ENCODE measurements around the gene MXD4.
"Not testable (repeated sequence)": the region's sequence is repeated elsewhere in the genome, so short reads cannot be mapped to it uniquely, and the experiment has no call there.

MXD4 gene

DNA sequence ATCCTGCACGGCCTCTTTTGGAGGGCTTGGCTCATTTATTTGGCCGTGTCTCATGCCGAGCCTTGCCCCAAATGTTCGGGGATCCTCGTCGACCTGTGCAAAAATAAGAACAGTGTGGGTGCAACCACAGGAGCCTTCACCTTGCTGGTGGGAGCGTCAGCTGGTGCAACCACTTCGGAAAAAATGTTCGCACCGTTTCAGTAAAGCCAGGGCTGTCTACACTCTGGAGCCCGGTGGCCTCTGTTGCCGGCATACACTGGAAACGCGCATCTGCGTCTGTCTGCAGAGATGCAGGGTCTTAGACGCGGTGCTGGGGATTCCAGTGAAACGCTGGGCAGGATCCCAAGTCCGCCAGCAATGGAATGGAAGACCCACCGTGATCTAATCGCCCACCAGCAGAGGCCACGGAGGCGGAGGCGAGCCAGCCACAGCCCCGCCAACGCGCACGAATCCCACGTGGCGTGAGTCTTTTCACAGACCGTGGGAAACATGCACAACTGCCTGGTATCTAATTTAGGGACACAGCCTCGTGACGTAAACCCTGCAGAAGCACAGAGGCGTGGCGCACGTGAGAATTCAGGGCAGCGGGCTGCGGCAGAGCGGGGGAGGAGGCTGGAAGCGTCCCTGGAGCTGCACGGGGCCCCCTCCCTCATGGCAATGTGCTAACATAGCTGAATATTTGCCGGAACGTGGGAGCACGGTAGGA, 13.8 kb upstream of the MXD4 start:
- DNase-seq (ENCODE audit: low spot score), result no peak

- not testable (repeated sequence) for DNase-seq (ENCODE audit: low spot score)
These were observed 13.1 kb upstream of the MXD4 start for GRCh38 chr4:2275044-2275397.

- DNase-seq (ENCODE audit: low spot score), result no peak
These were observed 12.6 kb upstream of the MXD4 start for GRCh38 chr4:2274320-2275043.

DNA sequence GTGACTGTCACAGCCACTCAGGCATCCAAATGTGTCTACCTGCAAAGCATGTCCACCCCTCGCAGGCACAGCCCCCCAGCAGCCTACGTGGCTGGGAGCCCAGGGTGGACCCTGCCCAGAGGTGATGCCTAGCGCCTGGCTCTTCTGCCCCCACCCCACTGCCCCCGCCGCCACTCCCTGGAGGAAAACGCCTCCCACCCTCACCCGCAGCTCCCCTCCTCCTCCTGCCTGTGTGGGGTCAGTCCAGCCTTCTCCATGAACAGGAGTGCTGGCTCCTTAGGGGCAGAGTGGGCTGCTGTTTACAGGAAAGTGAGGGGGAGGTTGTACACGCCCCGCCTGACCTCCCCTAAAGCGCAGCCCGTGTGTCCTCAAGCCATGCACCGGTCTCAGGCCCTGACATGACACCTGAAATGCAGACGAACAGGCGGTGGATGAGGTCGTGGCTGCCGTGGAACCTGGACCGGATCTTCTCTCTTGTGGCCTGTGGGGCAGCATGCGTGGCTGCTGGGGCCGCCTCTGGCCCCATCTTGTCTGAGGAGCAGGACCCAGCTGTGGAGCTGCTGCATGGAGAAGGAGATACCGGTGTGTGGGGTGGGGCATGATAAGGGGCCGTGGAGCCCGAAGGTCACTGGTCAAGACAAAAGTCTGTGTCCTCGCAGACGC, 11.9 kb upstream of the MXD4 start:
- no peak for DNase-seq (ENCODE audit: low spot score)

DNA sequence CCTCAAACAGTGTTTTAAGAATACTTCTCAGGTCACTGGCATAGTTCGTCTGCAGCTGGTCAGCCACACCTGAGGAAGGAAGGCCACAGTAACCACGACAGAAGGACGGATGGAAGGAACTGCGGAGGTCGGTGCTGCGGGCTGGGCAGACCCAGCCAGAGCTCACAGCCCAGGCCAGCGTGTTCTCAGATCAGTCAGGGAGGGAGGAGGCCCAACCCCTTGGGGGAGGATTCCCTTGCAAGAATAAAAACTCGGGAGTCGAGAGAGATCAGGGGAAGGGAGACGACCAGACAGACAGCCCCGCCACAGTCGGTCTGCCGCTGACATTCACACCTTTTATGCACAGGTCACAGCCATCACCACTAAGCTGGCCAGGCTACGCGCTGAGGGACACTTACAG, 11.3 kb upstream of the MXD4 start:
- no peak for DNase-seq (ENCODE audit: low spot score)

DNA sequence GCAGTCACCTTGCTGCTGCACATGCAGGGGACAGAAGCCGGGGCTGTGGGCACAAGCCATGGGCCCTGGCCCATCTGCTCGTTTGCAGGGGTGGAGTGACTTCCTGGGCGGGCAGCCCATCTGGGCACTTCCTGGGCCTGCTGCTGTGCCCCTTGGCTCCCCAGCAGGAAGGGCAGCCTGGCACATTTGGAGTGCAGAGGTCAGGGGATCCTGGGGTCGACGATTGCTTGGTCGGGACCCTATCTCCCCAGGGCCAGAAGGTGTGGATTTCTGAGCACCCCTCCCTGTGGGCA, 10.9 kb upstream of the MXD4 start:
- DNase-seq (ENCODE audit: low spot score), result no peak

- no peak for DNase-seq (ENCODE audit: low spot score)
These were observed 10.3 kb upstream of the MXD4 start for GRCh38 chr4:2272026-2272827.

GRCh38 chr4:2271279-2272025, 9.5 kb upstream of the MXD4 start:
- no peak for DNase-seq (ENCODE audit: low spot score)

GRCh38 chr4:2270341-2271165, 8.6 kb upstream of the MXD4 start:
- no peak for DNase-seq (ENCODE audit: low spot score)

- no peak for DNase-seq (ENCODE audit: low spot score)
These were observed 7.8 kb upstream of the MXD4 start for GRCh38 chr4:2269618-2270163.

DNA sequence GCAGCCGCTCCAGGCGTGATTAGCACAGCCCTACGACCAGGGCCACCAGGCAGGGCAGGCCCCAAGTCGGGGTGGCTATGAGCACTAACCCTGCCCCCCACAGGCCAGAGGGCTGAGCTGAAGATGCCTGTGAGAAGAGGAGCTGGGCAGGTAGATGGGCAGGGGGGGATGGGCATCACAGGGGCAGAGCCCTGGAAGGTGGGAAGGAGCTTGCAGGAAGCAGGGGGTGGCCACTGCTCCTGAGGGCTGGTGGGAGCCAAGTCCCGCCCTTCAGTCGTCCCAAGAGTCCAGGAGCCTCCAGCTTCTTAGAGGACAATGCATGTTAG, 7.3 kb upstream of the MXD4 start:
- no peak for DNase-seq (ENCODE audit: low spot score)

DNA sequence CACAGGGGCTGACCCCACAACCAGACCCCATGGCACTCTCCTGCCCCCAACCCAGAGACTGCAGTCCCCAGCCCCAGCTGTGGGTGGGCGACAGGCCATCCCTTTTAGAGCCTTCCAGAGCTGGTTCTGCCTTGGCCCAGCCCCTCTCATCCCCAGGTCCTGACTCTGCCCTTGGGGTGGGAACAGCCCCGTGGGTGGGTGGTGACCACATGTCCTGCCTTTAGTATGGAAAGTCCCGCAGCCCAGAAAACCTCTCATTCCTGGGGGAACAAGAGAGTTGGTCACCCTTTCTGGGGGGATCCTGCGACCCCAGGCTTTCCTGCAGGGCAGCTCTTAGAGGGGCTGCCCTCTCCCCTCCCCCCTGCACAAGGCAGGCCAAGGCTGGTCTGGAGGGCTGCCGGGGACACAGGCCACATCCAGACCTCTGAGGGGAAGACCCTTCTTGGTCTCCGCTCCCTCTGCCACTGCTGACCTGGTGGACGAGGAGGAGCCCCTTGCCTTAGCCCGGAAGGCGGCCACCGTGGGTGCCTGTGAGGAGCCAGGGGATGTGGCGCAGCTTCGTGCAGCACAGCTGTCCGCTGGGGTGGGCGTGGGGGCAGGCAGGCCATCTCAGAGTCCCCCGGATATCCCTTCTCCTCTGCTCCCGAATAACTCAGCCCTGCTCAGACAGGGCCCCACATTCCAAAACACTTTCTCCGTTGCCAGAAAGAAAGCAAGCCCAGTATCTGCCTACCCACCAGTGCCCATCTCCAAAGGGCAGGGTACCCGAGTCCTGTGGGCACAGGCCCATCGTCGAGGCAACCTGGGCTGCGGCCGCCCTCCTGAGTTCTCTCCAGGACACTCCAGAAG, 6.7 kb upstream of the MXD4 start:
- no peak for DNase-seq (ENCODE audit: low spot score)

GRCh38 chr4:2267841-2268240, 5.9 kb upstream of the MXD4 start:
- DNase-seq (ENCODE audit: low spot score), result no peak

- no peak for DNase-seq (ENCODE audit: low spot score)
These were observed 5.5 kb upstream of the MXD4 start for GRCh38 chr4:2267320-2267811.

- no peak for DNase-seq (ENCODE audit: low spot score)
These were observed 4.9 kb upstream of the MXD4 start for GRCh38 chr4:2266821-2267220.

DNA sequence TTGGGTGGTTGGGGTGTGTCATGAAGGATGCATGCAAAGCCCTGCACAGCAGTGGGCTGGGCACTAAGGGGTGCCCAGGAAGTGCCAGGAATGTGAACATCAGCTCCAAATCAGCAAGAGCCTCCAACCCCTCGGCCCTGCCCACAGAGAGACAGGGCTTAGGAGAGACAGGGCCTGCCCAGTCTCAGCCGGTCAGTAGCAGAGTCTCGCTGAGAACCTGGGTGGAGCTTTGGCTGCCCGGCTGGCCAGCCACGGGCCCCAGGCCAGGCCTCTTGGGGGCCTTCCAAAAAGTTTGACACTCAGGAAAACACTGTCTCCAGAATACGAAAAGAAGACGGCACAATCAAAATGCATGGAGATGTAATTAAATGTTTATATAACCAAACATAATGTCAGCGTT, 4.3 kb upstream of the MXD4 start:
- DNase-seq (ENCODE audit: low spot score), result peak; percentile 95

DNA sequence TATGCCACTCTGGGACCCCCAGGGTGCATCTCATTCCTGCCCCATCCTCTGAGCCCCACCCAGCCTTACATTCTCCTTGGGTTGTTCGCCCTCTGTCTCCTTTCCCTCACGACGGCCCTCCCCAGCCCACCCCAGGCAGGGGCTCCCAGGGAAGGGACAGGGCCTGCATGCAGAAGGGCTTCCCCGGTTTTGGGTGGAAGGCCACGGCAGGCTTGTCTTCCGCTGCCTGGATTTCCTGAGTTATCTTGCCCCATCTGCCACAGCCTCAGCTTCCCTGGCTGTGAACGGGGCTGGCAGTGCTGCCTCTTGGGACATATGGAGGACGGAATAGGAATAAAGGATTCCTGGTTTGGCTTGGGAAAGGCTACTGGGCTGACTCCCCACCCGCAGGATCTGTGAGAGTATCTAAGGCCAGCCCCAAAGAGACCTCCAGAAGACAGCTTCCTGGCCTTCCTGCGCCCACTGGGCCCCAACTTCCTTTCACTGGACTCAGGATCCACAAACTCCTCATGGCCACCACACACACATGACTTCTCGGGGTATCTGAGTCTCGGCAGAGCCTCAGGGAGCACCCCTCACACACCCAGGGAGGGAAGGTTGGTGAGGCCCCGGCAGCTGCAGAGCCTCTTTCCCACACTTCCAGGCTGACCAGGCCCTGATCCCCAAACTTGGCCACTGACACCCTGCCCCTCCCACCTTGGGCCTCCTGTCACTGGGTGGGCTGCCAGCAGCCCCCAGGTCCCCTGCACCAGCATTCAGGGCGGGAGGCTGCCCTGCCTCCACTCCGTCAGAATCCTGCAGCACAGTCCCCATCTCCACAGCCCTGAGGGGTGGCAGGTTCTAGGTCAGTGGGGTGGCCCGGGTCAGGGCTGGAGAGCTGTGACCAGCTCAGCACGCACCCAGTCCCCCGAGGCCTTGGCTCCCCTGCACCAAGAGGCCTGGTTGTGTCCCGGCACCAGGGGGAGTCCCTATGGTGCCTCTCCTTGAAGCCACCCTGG, 3.5 kb upstream of the MXD4 start:
- no peak for DNase-seq (ENCODE audit: low spot score)

DNA sequence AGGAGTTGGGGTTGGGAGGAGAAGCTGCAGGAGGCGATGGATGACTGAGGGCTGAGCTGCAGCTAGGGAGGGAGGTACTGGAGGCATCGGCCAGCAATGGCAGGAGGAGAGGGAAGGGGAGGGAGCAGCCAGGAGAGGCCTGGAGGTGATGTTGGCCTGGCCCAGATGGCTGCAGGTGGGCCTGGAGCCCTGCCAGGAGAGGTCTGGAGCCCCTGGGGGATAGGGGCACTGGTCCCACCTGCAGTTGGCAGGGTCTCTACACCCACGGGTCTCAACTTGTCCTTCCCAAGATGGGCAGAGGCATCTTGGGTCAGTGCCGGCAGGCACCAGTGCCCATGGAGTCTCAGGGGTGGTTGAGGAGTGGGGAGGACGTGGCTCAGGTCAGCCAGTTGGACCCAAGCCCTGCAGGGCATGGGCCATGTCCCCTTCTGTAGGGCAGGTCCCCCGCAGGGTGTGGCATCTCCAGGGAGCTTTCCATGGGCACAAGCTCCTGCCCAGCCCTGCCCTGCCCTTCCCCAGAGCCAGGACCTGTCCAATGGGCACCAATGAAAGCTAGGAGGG, 2.7 kb upstream of the MXD4 start:
- no peak for DNase-seq (ENCODE audit: low spot score)
